PC-9 (cell line): ENCODE results near the gene CCNT2. TPM values are rescaled to one million over a fixed set of nuclear protein-coding genes. Genes with fewer than 3 reads are reported as not detected.

Experiments
- BruUV-seq: library from RNA; stranded (reverse); fragments of 400-500 nt; replicated peaks from 2 replicates; lab custom pipeline; 2021; lab: Mats Ljungman, UMichigan
- CTCF ChIA-PET: fragments of 300-600 bp; sonication (Branson Sonifier 250); formaldehyde crosslinking; loops from one replicate; lab custom pipeline; 2022; ENCODE audit warnings: antibody characterized with exemption; lab: Charles Lee
- POLR2A ChIA-PET: fragments of 300-600 bp; sonication (Branson Sonifier 250); formaldehyde crosslinking; loops from one replicate; lab custom pipeline; 2022; ENCODE audit warnings: antibody characterized with exemption; ENCODE audit not compliant: unreplicated experiment; lab: Charles Lee
- DNase-seq, 2 experiments: peaks; one replicate each; pipeline versions ENCODE4 v3.0.0 to v3.0.0-alpha.2; 2015 to 2022; ENCODE audit warnings: mixed read lengths in 1 of 2
- H2AFZ ChIP-seq: fragments of 200-600 bp; sonication (generic); 2 replicates; pipeline ENCODE4 v1.8.1; 2017; ENCODE audit warnings: antibody characterized with exemption
- H3F3A ChIP-seq: fragments of 200-600 bp; sonication (generic); 2 replicates; pipeline ENCODE4 v1.8.1; 2017; ENCODE audit warnings: antibody characterized with exemption, mild to moderate bottlenecking, low read depth; ENCODE audit not compliant: insufficient read depth
- H3K27ac ChIP-seq: fragments of 200-600 bp; sonication (generic); 2 replicates; pipeline ENCODE4 v1.6.1; 2016; ENCODE audit warnings: mixed run types
- H3K27me3 ChIP-seq: fragments of 200-600 bp; sonication (generic); 2 replicates; pipeline ENCODE4 v1.6.1; 2016; ENCODE audit warnings: low read depth, mixed run types; ENCODE audit not compliant: insufficient read depth
- H3K36me3 ChIP-seq: fragments of 200-600 bp; sonication (generic); 2 replicates; pipeline ENCODE4 v1.6.1; 2016; ENCODE audit warnings: low read depth, mixed run types
- H3K4me1 ChIP-seq: fragments of 200-600 bp; sonication (generic); replicated peaks from 2 replicates; pipeline ENCODE4 v1.6.1; 2016; ENCODE audit warnings: mixed run types; ENCODE audit not compliant: insufficient read depth
- H3K4me2 ChIP-seq: fragments of 200-600 bp; sonication (generic); 2 replicates; pipeline ENCODE4 v1.6.1; 2017; ENCODE audit warnings: mixed run types
- H3K4me3 ChIP-seq: fragments of 200-600 bp; sonication (generic); 2 replicates; pipeline ENCODE4 v1.6.1; 2016; ENCODE audit warnings: mixed run types
- H3K79me2 ChIP-seq: fragments of 200-600 bp; sonication (generic); 2 replicates; pipeline ENCODE4 v1.6.1; 2017; ENCODE audit warnings: low read depth, mixed run types
- H3K9me2 ChIP-seq: fragments of 200-600 bp; sonication (generic); 2 replicates; pipeline ENCODE4 v1.8.1; 2017; ENCODE audit warnings: mild to moderate bottlenecking; ENCODE audit not compliant: insufficient read depth
- H3K9me3 ChIP-seq: fragments of 200-600 bp; sonication (generic); 2 replicates; pipeline ENCODE4 v1.8.1; 2016; ENCODE audit warnings: low read depth; ENCODE audit not compliant: insufficient read depth
- H4K20me1 ChIP-seq: fragments of 200-600 bp; sonication (generic); 2 replicates; pipeline ENCODE4 v1.8.1; 2017; ENCODE audit not compliant: insufficient read depth
- CTCF ChIP-seq: fragments of 200-600 bp; sonication (generic); conservative IDR thresholded peaks from 2 replicates; pipeline ENCODE4 v1.6.1; 2017; ENCODE audit warnings: mixed run types, antibody characterized with exemption, mild to moderate bottlenecking, moderate library complexity
- EZH2 ChIP-seq: fragments of 200-600 bp; sonication (generic); IDR thresholded peaks from 2 replicates; pipeline ENCODE4 v1.8.0; 2017; ENCODE audit warnings: antibody characterized with exemption, low read depth
- intact Hi-C: fragments of 100-400 bp; cut with micrococcal nuclease; formaldehyde crosslinking; loops from one replicate; pipeline ENCODE4 v1.10.0; 2022; ENCODE audit not compliant: unreplicated experiment
- total RNA-seq: library from RNA; stranded (reverse); gene quantifications from 2 replicates; pipeline ENCODE4 v1.2.3, GENCODE V29; 2021

The CCNT2 gene
- total RNA-seq, 1 experiment from 2014 or later: 26.2 TPM

- no peaks in the 10 kb centered on the region for H3K9me3 ChIP-seq
- no peak overlapping the region for H3K4me3 ChIP-seq
- ChIA-PET CTCF (no interaction called here), POLR2A (no interaction called here)
- no peaks in the 10 kb centered on the region for H3K36me3 ChIP-seq
- H3F3A ChIP-seq: no peaks in the 10 kb centered on the region
- intact Hi-C loops: loop anchor here (5.0 to 10.0 kb wide), 2 partner anchors 242 to 789 kb away; no protein-coding TSS in a partner anchor
- TF ChIP-seq CTCF (no peak), EZH2 (no peak)
- H4K20me1 ChIP-seq: no peaks in the 10 kb centered on the region
- no peaks in the 10 kb centered on the region for H3K79me2 ChIP-seq
- H3K4me1 ChIP-seq: no peaks in the 10 kb centered on the region
- BruUV-seq: no TSS peak
- H3K27me3 ChIP-seq: no peaks in the 10 kb centered on the region
- H2AFZ ChIP-seq: no peak overlapping the region
- H3K9me2 ChIP-seq: no peaks in the 10 kb centered on the region
- no peak overlapping the region for H3K27ac ChIP-seq
- DNase-seq: no peak
- no peak overlapping the region for H3K4me2 ChIP-seq
Measured at GRCh38 chr2:135002836-135003235, 84.2 kb downstream of the CCNT2 start.

- H3K9me2 ChIP-seq: no peaks in the 10 kb centered on the region
- POLR2A ChIA-PET: no interaction called here
- CTCF ChIA-PET: interaction anchor here (0.6 to 1.6 kb wide), 8 partner anchors 15 to 829 kb away, joined by 3 to 11 read pairs (median 4); no protein-coding TSS in a partner anchor
- H3K4me2 ChIP-seq: peak overlapping the region; percentile 40
- intact Hi-C loops: loop anchor here (1.0 to 10.0 kb wide), 4 partner anchors 241 to 788 kb away; no protein-coding TSS in a partner anchor
- H3K9me3 ChIP-seq: no peaks in the 10 kb centered on the region
- no peak overlapping the region for H3K27ac ChIP-seq
- BruUV-seq: no TSS peak
- peak; percentile 40 to 68 for DNase-seq
- H3K4me3 ChIP-seq: no peak overlapping the region
- H3K27me3 ChIP-seq: no peaks in the 10 kb centered on the region
- no peaks in the 10 kb centered on the region for H3K79me2 ChIP-seq
- no peaks in the 10 kb centered on the region for H3F3A ChIP-seq
- no peaks in the 10 kb centered on the region for H4K20me1 ChIP-seq
- H3K36me3 ChIP-seq: no peaks in the 10 kb centered on the region
- no peak for TF ChIP-seq EZH2
- peak; percentile 95 for TF ChIP-seq CTCF
- no peaks in the 10 kb centered on the region for H3K4me1 ChIP-seq
- no peak overlapping the region for H2AFZ ChIP-seq
Measured at GRCh38 chr2:135004005-135004746, 85.6 kb downstream of the CCNT2 start.

- Histone ChIP-seq H3K4me3 (no peak overlapping the region), H3K27me3 (no peaks in the 10 kb centered on the region), H2AFZ (no peak overlapping the region), H3K4me1 (no peaks in the 10 kb centered on the region), H3K9me2 (no peaks in the 10 kb centered on the region), H4K20me1 (no peaks in the 10 kb centered on the region), H3K27ac (no peak overlapping the region), H3K9me3 (no peaks in the 10 kb centered on the region), H3F3A (no peaks in the 10 kb centered on the region), H3K79me2 (no peaks in the 10 kb centered on the region), H3K4me2 (no peak overlapping the region), H3K36me3 (no peaks in the 10 kb centered on the region)
- no TSS peak for BruUV-seq
- ChIA-PET CTCF (interaction anchor here (1.6 kb wide), 1 partner anchor 704 kb away, joined by 7 read pairs; no protein-coding TSS in a partner anchor), POLR2A (interaction anchor here (0.7 kb wide), 2 partner anchors 46 to 704 kb away, joined by 4 read pairs; no protein-coding TSS in a partner anchor)
- TF ChIP-seq CTCF (no peak), EZH2 (no peak)
- intact Hi-C loops: loop anchor here (2.0 to 10.0 kb wide), 2 partner anchors 239 to 595 kb away; no protein-coding TSS in a partner anchor
- DNase-seq: no peak
Measured at GRCh38 chr2:135005753-135006152, 87.1 kb downstream of the CCNT2 start.

Other genes starting within 250 kb of the CCNT2 start
- gene TMEM163, start 199.8 kb upstream of the CCNT2 start, total RNA-seq: 1.4 and 2.4 TPM in 2 replicates
- gene ACMSD, start 80.2 kb upstream of the CCNT2 start, total RNA-seq: not detected in 2 replicates
- not detected in 2 replicates for gene MAP3K19, start 128.6 kb downstream of the CCNT2 start, total RNA-seq
- gene RAB3GAP1, start 133.5 kb downstream of the CCNT2 start, total RNA-seq: 29.5 and 36.8 TPM in 2 replicates